Heart right ventricle (tissue), 16 donors: Measurements from ENCODE around the gene BNC2. TPM values are rescaled to one million over a fixed set of nuclear protein-coding genes. Genes with fewer than 3 reads are reported as not detected.

ENCODE experiments used
- ATAC-seq, 8 donors: fragments of 200-7000 bp; cut with Tn5 transposase; one replicate each; pipeline ENCODE4 v1.9.1; 2020; ENCODE audit warnings: mild to moderate bottlenecking in 8 of 8, moderate library complexity in 8 of 8, moderate number of reproducible peaks in 1 of 8
- DNase-seq, 2 donors: peaks; one replicate each; pipeline ENCODE4 v3.0.0-alpha.2; 2020
- H3K27ac ChIP-seq, 10 donors: fragments of 200-600 bp; sonication (generic) in 2 of 10; one replicate each; pipeline versions ENCODE4 v1.5.0 to v1.8.0; 2020 to 2022; ENCODE audit warnings: mild to moderate bottlenecking in 3 of 10
- H3K27me3 ChIP-seq, 7 donors: fragments of 200-600 bp; one replicate each; pipeline ENCODE4 v1.8.0; 2021 to 2022; ENCODE audit warnings: mild to moderate bottlenecking in 2 of 7
- H3K36me3 ChIP-seq, 9 donors: fragments of 200-600 bp; sonication (generic) in 1 of 9; one replicate each; pipeline versions ENCODE4 v1.5.0 to v1.8.0; 2020 to 2022; ENCODE audit warnings: mild to moderate bottlenecking in 2 of 9
- H3K4me1 ChIP-seq, 9 donors: fragments of 200-600 bp; sonication (generic) in 1 of 9; one replicate each; pipeline versions ENCODE4 v1.5.0 to v1.8.0; 2020 to 2022; ENCODE audit warnings: mild to moderate bottlenecking in 4 of 9
- H3K4me3 ChIP-seq, 10 donors: fragments of 200-600 bp; sonication (generic) in 2 of 10; one replicate each; pipeline versions ENCODE4 v1.5.0 to v1.8.0; 2020 to 2022; ENCODE audit warnings: mild to moderate bottlenecking in 7 of 10, moderate library complexity in 2 of 10
- H3K9me3 ChIP-seq, 11 donors: fragments of 200-600 bp in 10 of 11; sonication (generic) in 2 of 11; one replicate each; pipeline versions ENCODE4 v1.5.0 to v1.8.0; 2013 to 2022; ENCODE audit warnings: mild to moderate bottlenecking in 2 of 11, control low read depth in 1 of 11, moderate library complexity in 1 of 11
- CTCF ChIP-seq, 9 donors: fragments of 200-600 bp; sonication (generic) in 2 of 9; IDR thresholded peaks; one replicate each; pipeline versions ENCODE4 v1.5.0 to v1.8.0; 2021 to 2022; ENCODE audit warnings: antibody characterized with exemption in 9 of 9, mild to moderate bottlenecking in 5 of 9, moderate library complexity in 1 of 9
- WGBS, 2 donors: extraction: QIAGEN DNeasy Blood & Tissue Kit; methylation state at CpG; one replicate each; pipeline ENCODE4 v1.1.7; 2013; ENCODE audit warnings: inconsistent platforms in 1 of 2; 5-methylcytosine and 5-hydroxymethylcytosine counted together
- intact Hi-C, 10 donors: fragments of 100-400 bp; cut with DNase I; formaldehyde crosslinking; loops; one replicate each; pipeline versions ENCODE4 v1.11.1 to v1.14.2; 2022
- polyA plus RNA-seq, 2 donors: library from polyadenylated mRNA; stranded (reverse); fragments of 200-250 nt; gene quantifications; one replicate each; pipeline ENCODE4 v1.2.3, GENCODE V29; 2013
- total RNA-seq, 10 donors: library from RNA; stranded (reverse); fragmentation: NEBNext Ultra II Directional in 3 of 10; extraction: Animal tissue kit (Norgen Biotek cat#: 25700) in 3 of 10; gene quantifications; one replicate each; pipeline versions ENCODE4 v1.2.1 to v1.2.4, GENCODE V29; 2021 to 2023
- donor health status: Arrhythmogenic right ventricular cardiomyopathy.
- donor health status: ischemic (EF 13 %, LVEDD 7.1; RV severe dilation, severe dysfunction).
- donor health status: healthy with polysubstance abuse.
- donor health status: DM: no; HTN: yes; CAD: no.
- donor health status: DM: no; HTN: no; CAD: no.
- donor health status: ischemic (EF 25% LVEDD 6.9; RV normal size, moderate dysfunction).
- donor health status: ischemic (EF 25% LVEDD 5.7; RV mildly dilated, moderate dysfunction).
- donor health status: healthy.
- donor health status: DM: yes; HTN: yes; CAD: no.
- donor health status: Ischemic cardiomyopathy.
- donor health status: ischemic (EF 35%, LVEDD 5.7; RV mildly dilated, moderate dysfunction).
- donor health status: nonischemic (EF 11% LVEDD 7.7; RV severe dilation, severe dysfunction).
- donor health status: DM: yes; HTN: yes; CAD: no.
- donor health status: PGD.
- donor health status: ischemic (EF 29% LVEDD 5.4; RV normal size, mild dysfunction).
- donor health status: nonischemic (EF 23%, LVEDD 6.1; RV moderate dilation, normal function).

The BNC2 gene
- total and polyA plus RNA-seq, 12 donors: 0.49 to 7.3 (median 3.2) TPM

- DNase-seq (no peak), ATAC-seq (no peak)
- Histone ChIP-seq H3K4me1 (peaks cover 0 to 11% (median 0%) of the 10 kb centered on the region in 9 donors), H3K36me3 (no peaks in the 10 kb centered on the region), H3K9me3 (no peaks in the 10 kb centered on the region), H3K27me3 (peaks cover 0 to 23% (median 0%) of the 10 kb centered on the region in 7 donors), H3K27ac (no peak overlapping the region), H3K4me3 (no peak overlapping the region)
- no peak for TF ChIP-seq CTCF (IDR thresholded peaks at IDR 0.05)
- 83 to 84% methylated on average over 7 of the region's 7 CpGs for WGBS, 2 donors
- intact Hi-C loops: loop anchor here in 1 of 10 donors (10.0 kb wide), 1 partner anchor 216 kb away; no protein-coding TSS in a partner anchor
Observed at GRCh38 chr9:16410601-16411280, 459.7 kb downstream of the BNC2 start.

GRCh38 chr9:16407617-16408016 is 462.9 kb downstream of the BNC2 start:
- intact Hi-C loops: no loop called here
- ATAC-seq (no peak), DNase-seq (no peak)
- H3K9me3 ChIP-seq: peaks cover 0 to 8% (median 0%) of the 10 kb centered on the region in 11 donors
- H3K4me3 ChIP-seq: no peak overlapping the region
- peaks cover 0 to 20% (median 0%) of the 10 kb centered on the region in 7 donors for H3K27me3 ChIP-seq
- TF ChIP-seq CTCF (IDR thresholded peaks at IDR 0.05): no peak
- no peaks in the 10 kb centered on the region for H3K36me3 ChIP-seq
- H3K27ac ChIP-seq: no peak overlapping the region
- WGBS, 2 donors: 93 to 98% methylated on average over 2 of the region's 2 CpGs
- H3K4me1 ChIP-seq: no peaks in the 10 kb centered on the region

- Histone ChIP-seq H3K36me3 (no peaks in the 10 kb centered on the region), H3K27ac (no peak overlapping the region), H3K4me3 (no peak overlapping the region), H3K4me1 (peaks cover 0 to 6% (median 0%) of the 10 kb centered on the region in 9 donors), H3K27me3 (peaks cover 0 to 20% (median 0%) of the 10 kb centered on the region in 7 donors), H3K9me3 (peaks cover 0 to 8% (median 0%) of the 10 kb centered on the region in 11 donors)
- TF ChIP-seq CTCF (IDR thresholded peaks at IDR 0.05): no peak
- DNase-seq: no peak
- 84 to 87% methylated on average over 12 of the region's 12 CpGs for WGBS, 2 donors
- intact Hi-C loops: no loop called here
- no peak for ATAC-seq
Observed at GRCh38 chr9:16406526-16407225, 463.8 kb downstream of the BNC2 start.

- ATAC-seq: no peak
- Histone ChIP-seq H3K27me3 (peaks cover 0 to 11% (median 0%) of the 10 kb centered on the region in 7 donors), H3K4me1 (peaks cover 0 to 11% (median 0%) of the 10 kb centered on the region in 9 donors), H3K4me3 (no peak overlapping the region), H3K9me3 (peaks cover 0 to 8% (median 0%) of the 10 kb centered on the region in 11 donors), H3K36me3 (no peaks in the 10 kb centered on the region), H3K27ac (no peak overlapping the region)
- no peak for TF ChIP-seq CTCF (IDR thresholded peaks at IDR 0.05)
- DNase-seq: no peak
- intact Hi-C loops: no loop called here
- WGBS, 2 donors: 74 to 79% methylated on average over 3 of the region's 3 CpGs
Observed at GRCh38 chr9:16405421-16405820, 465.0 kb downstream of the BNC2 start.
